ENCODE data around the gene BCL7C.

Gene BCL7C

DNA sequence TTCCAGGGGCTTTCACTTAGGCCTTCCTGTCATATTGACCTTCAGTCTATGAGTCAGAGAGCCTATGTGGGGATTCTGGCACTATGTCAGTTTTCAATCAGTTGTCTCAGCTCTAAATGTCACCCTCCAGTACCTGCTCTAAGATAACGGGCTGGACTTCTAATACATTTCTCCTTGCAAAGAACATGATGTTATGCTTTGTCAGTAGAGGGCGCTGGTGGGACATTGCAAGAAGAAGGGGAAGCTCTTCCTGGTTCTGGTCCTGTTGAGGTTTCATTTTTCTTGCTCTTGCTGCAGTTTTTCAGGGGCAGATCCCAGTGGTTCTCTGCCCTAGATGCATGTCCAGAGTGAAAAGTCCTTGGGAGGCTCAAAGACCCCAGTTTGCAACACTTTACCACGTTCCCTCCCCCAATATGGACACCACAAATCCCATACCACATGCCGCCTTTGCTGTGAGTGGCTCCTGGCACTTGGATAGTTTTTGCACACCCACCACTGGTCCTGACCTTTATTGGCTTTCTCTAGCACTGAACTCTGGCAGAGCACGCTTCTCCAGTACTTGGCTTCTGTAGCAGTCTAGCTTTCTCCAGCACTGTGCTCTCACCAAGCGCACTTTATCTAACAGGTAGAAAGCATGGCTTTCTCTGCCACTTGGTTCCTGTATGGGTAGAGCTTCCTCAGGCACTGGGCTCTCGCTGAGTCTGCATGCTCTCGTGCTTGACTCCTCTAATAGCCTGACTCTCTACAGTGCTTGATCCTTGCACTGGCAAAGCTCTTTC, 49.0 kb downstream of the BCL7C start:
- TF ChIP-seq ZNF274 (IDR thresholded peaks at IDR 0.05; ENCODE audit: low read depth, low read length), result no peak
- no peak overlapping the region for H3K4me3 ChIP-seq (ENCODE audit: low read length)

DNA sequence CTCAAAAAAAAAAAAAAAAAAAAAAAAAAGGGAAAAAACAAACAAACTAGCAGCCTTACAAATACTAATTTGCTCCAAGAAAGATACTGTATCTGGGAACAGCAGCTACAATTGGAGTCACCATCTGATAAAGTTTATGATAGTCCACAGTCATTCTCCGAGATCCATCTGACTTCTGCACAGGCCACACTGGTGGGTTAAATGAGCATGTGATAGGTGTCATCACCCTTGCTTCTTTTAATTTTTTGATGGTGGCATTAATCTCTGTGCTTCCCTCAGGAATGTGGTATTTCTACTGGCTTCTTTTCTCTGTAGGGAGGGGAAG, 49.6 kb downstream of the BCL7C start:
- no peak for TF ChIP-seq ZNF274 (IDR thresholded peaks at IDR 0.05; ENCODE audit: low read depth, low read length)

DNA sequence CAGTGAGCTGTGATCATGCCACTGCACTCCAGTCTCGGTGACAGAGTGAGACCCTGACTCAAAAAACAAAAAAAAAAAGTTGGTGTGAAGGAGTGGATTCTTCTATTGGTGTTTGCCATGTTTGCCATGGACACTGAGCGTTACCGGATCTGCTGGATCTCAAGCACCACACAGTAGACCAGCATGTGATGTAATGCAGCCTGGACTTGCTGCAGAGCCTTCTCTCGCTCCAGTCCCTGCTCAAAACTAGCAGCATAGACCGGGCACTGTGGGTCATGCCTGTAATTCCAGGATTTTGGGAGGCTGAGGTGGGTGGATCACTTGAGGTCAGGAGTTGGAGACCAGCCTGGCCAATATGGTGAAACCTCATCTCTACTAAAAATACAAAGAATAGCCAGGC, 50.4 kb downstream of the BCL7C start:
- H3K4me3 ChIP-seq (ENCODE audit: low read length), result no peak overlapping the region
- TF ChIP-seq ZNF274 (IDR thresholded peaks at IDR 0.05; ENCODE audit: low read depth, low read length), result no peak

More for the DNA sequence above, 49.6 kb downstream of the BCL7C start:
- no peak overlapping the region for H3K4me3 ChIP-seq (ENCODE audit: low read length)

DNA sequence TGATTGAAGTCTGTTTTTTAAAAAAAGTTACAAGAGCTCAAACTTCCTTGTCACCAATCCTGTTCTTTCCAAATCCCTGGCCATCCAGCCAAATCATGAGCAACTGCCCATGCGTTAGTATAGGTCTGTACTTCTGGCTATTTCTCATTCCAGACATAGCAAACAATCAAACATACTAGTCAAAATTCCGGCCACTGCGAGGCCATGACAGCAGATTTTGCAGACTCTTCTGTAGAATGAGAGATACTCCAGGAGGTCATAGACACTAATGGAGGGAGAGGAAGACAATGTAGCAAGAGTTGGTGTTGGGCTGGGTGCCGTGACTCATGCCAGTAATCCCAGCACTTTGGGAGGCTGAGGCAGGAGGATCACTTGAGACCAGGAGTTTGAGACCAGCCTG, 50.9 kb downstream of the BCL7C start:
- TF ChIP-seq ZNF274 (IDR thresholded peaks at IDR 0.05; ENCODE audit: low read depth, low read length), result no peak

DNA sequence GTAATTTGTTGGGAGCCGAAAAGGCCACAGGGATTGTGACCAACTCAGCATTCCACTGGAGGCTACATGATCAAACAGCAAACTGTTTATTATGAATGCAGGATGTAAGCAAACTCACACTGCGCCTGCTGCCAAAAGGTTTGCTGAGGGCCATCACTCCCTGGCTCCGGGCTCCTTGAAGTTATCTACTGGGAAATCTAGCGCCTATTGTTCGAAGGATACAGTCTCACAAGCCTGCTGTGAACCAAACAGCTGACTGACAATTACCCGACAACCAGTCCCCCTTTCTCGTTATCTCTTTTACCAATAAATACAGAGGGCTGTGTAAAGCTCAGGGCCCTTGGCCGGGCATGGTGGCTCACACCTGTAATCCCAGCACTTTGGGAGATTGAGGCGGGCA, 52.5 kb downstream of the BCL7C start:
- no peak overlapping the region for H3K4me3 ChIP-seq (ENCODE audit: low read length)
- no peak for TF ChIP-seq ZNF274 (IDR thresholded peaks at IDR 0.05; ENCODE audit: low read depth, low read length)

More for the DNA sequence above, 50.9 kb downstream of the BCL7C start:
- no peak overlapping the region for H3K4me3 ChIP-seq (ENCODE audit: low read length)

DNA sequence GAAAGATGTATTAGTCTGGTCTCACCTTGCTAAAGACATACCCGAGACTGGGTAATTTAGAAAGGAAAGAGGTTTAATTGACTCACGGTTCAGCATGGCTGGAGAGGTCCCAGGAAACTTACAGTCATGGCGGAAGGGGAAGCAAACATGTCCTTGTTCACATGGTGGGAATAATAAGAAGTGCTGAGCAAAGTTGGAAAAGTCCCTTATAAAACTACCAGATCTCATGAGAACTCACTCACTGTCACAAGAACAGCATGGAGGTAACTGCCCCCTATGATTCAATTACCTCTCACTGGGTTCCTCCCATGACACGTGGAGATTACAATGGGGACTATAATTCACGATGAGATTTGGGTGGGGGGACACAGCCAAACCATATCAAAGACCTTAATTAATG, 53.3 kb downstream of the BCL7C start:
- no peak for TF ChIP-seq ZNF274 (IDR thresholded peaks at IDR 0.05; ENCODE audit: low read depth, low read length)
- H3K4me3 ChIP-seq (ENCODE audit: low read length), result no peak overlapping the region

DNA sequence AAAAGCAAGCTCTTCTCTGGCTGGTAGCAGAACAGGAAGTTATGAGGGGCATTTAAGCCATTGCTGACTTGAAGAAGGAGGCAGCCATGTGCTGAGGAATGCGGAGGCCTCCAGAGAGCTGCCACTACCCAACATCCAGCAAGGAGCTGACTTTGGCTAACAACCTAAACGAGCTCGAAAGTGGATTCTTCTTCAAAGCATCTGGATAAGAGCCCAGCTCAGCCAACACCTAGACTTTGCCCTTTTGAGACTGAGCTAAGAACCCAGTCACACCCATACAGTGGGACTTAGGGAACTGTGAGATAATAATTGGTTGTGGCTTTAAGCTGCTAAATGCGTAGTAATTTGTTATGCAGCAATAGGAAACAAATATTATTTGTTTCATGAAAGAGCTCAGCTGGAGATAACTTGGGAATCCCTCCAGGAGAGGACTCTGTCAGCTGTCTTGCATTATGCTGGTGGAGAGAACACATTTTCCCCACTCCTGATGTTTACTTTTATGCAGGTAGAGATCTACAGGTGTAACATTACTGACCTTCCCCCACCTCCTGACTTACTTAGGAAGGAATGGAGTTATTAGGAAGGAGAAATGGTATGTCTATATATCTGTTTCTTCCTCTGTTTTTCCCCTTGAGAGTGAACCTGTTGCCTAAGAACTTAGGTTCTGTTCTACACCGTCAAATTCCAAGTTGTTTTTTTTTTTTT, 54.2 kb downstream of the BCL7C start:
- TF ChIP-seq ZNF274 (IDR thresholded peaks at IDR 0.05; ENCODE audit: low read depth, low read length), result no peak
- H3K4me3 ChIP-seq (ENCODE audit: low read length), result no peak overlapping the region

DNA sequence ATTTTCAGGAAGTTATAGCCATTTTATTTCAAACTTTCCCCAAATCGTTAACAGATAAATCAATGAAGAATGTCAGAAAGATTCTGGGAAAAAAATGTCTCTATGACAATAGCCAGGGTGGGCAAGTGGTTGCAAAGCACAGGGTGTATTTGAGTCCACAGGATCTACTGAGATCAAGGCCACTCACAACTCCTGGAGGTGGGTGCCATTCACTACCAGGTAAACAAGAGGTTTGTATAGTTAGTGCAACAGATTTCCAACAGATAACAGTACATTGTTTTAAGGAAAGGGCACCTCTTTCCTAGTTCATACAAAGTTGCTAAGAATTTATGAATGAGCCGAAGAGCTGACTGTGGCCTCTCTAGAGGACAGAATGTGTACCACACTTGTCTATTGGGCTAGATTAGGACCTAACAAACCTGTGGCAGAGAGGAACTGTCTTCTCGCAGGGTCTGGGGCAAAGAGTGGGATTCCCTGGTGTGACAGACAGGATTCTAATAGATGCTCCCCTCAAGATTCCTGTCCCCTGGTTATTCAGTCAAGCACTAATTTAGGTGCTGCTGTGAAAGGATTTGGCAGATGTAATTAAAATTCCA, 54.9 kb downstream of the BCL7C start:
- TF ChIP-seq ZNF274 (IDR thresholded peaks at IDR 0.05; ENCODE audit: low read depth, low read length), result no peak
- H3K4me3 ChIP-seq (ENCODE audit: low read length), result no peak overlapping the region

DNA sequence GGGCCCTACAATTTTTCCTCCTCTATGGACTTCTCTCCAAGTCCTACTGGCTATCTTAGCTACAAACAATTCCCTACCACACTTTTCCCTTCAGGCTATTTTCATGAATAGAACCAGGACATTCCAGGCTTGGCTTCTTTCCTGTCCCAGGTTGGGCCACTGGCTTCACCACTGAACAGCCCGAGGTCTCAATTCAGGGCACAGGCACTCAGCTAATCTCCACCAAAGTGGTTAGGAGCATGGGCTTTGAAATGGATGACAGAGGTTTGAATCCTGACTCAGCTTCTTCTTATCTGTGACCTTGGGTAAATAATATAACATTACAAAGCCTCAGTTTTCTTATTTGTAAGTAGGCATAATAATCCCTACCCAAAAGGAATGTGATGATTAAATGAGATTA, 56.0 kb downstream of the BCL7C start:
- TF ChIP-seq ZNF274 (IDR thresholded peaks at IDR 0.05; ENCODE audit: low read depth, low read length), result no peak
- no peak overlapping the region for H3K4me3 ChIP-seq (ENCODE audit: low read length)
